Suprapubic skin (tissue), 4 donors: Measurements from ENCODE around the gene SEPTIN7. TPM values are rescaled to one million over a fixed set of nuclear protein-coding genes. Genes with fewer than 3 reads are reported as not detected.

Source experiments
- DNase-seq, 2 donors: peaks; one replicate each; pipeline ENCODE4 v3.0.0-alpha.2; 2019; ENCODE audit warnings: low spot score in 2 of 2
- H3K27ac ChIP-seq: fragments of 200-600 bp; sonication (generic); one replicate; pipeline ENCODE4 v1.5.1; 2019
- H3K27me3 ChIP-seq: fragments of 200-600 bp; sonication (generic); one replicate; pipeline ENCODE4 v1.5.1; 2019
- H3K36me3 ChIP-seq: fragments of 200-600 bp; sonication (generic); one replicate; pipeline ENCODE4 v1.5.1; 2019
- H3K4me1 ChIP-seq: fragments of 200-600 bp; sonication (generic); one replicate; pipeline ENCODE4 v1.5.1; 2019
- H3K4me3 ChIP-seq: fragments of 200-600 bp; sonication (generic); one replicate; pipeline ENCODE4 v1.5.1; 2019; ENCODE audit warnings: mild to moderate bottlenecking
- H3K9me3 ChIP-seq: fragments of 200-600 bp; sonication (generic); one replicate; pipeline ENCODE4 v1.5.1; 2019
- EP300 ChIP-seq: sonication (generic); formaldehyde crosslinking; IDR thresholded peaks from one replicate; pipeline ENCODE4 v1.6.1; 2017; ENCODE audit warnings: antibody characterized with exemption
- POLR2A ChIP-seq, 2 donors: fragments of 450-650 bp; IDR thresholded peaks; one replicate each; pipeline ENCODE4 v1.6.1; 2017; ENCODE audit warnings: antibody characterized with exemption in 2 of 2, mild to moderate bottlenecking in 2 of 2, moderate library complexity in 2 of 2
- POLR2AphosphoS5 ChIP-seq, 3 donors: sonication (generic); formaldehyde crosslinking; IDR thresholded peaks; one replicate each; pipeline ENCODE4 v1.6.1; 2017; ENCODE audit warnings: antibody characterized with exemption in 3 of 3
- WGBS: methylation state at CpG from one replicate; pipeline ENCODE4 v1.1.5; 2018; 5-methylcytosine and 5-hydroxymethylcytosine counted together
- total RNA-seq, 4 donors: library from RNA; depleted of rRNA; stranded (reverse); fragments of >200 nt; gene quantifications; one replicate each; pipeline ENCODE4 v1.1.0, GENCODE V29; 2016
- TF ChIP-seq, protein P1 (sequence below), 2 donors: fragments of 200-600 bp in 1 of 2; fragments of 450-650 bp in 1 of 2; sonication (generic) in 1 of 2; IDR thresholded peaks; one replicate each; pipeline ENCODE4 v1.5.1; 2016 to 2019; ENCODE audit warnings: antibody characterized with exemption in 2 of 2, mild to moderate bottlenecking in 1 of 2, moderate library complexity in 1 of 2

The SEPTIN7 gene
- total RNA-seq, 4 donors from 2014 or later: 110 to 140 (median 127) TPM

DNA sequence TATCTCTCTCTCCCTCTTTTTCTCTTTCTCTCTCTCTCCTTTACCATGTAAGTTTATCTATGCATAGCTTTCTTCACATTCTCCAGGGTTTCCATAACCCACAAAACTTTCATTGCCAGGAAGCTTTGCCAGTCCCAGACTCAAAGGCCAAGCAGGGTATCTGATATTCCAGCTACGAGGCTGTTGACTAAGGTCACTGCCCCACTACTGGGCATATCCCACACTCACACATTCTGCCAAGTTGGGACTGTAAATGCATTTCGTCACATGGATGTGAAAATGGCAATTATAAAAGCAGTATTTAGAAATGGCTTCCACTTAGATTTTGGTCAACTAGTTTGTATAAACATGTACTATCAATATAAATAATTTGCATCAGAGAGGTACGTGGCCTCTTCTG, 43.3 kb upstream of the SEPTIN7 start:
- WGBS: 83% methylated on average over 3 of the region's 3 CpGs
- H3K27me3 ChIP-seq: no peaks in the 10 kb centered on the region
- no peak for DNase-seq
- H3K4me3 ChIP-seq: no peak overlapping the region
- H3K27ac ChIP-seq: no peak overlapping the region
- H3K36me3 ChIP-seq: no peaks in the 10 kb centered on the region
- peaks cover 5% of the 10 kb centered on the region for H3K4me1 ChIP-seq
- H3K9me3 ChIP-seq: no peaks in the 10 kb centered on the region
- TF ChIP-seq POLR2AphosphoS5 (IDR thresholded peaks at IDR 0.05) (no peak), POLR2A (IDR thresholded peaks at IDR 0.05) (no peak), EP300 (no peak)
- TF ChIP-seq, protein P1, sequence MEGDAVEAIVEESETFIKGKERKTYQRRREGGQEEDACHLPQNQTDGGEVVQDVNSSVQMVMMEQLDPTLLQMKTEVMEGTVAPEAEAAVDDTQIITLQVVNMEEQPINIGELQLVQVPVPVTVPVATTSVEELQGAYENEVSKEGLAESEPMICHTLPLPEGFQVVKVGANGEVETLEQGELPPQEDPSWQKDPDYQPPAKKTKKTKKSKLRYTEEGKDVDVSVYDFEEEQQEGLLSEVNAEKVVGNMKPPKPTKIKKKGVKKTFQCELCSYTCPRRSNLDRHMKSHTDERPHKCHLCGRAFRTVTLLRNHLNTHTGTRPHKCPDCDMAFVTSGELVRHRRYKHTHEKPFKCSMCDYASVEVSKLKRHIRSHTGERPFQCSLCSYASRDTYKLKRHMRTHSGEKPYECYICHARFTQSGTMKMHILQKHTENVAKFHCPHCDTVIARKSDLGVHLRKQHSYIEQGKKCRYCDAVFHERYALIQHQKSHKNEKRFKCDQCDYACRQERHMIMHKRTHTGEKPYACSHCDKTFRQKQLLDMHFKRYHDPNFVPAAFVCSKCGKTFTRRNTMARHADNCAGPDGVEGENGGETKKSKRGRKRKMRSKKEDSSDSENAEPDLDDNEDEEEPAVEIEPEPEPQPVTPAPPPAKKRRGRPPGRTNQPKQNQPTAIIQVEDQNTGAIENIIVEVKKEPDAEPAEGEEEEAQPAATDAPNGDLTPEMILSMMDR (IDR thresholded peaks at IDR 0.05): no peak

DNA sequence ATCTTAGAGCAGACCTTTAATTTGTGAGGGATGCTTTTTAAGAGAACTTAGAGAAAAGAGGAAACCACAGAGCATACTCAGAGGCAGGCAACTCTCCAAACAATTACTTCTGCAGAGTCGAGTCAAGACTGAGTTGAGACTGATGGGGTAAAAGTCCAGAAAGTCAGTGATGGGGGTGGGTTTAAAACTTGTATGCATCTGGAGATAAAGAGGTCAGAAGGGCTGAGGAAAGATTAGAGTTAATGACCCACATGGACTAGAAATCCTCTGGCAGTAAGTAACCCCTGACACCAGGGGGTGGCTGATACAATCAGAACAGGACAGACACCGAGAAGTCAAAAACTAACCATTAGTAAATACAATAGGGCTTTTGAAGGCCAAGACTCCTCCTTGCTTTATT, 42.4 kb upstream of the SEPTIN7 start:
- H3K4me1 ChIP-seq: peaks cover 8% of the 10 kb centered on the region
- no peaks in the 10 kb centered on the region for H3K36me3 ChIP-seq
- H3K27ac ChIP-seq: no peak overlapping the region
- no peaks in the 10 kb centered on the region for H3K9me3 ChIP-seq
- TF ChIP-seq, protein P1 (IDR thresholded peaks at IDR 0.05): no peak
- no peak for TF ChIP-seq POLR2A (IDR thresholded peaks at IDR 0.05)
- no peak for TF ChIP-seq POLR2AphosphoS5 (IDR thresholded peaks at IDR 0.05)
- TF ChIP-seq EP300: no peak
- no peaks in the 10 kb centered on the region for H3K27me3 ChIP-seq
- WGBS: 68% methylated on average over 2 of the region's 2 CpGs
- no peak for DNase-seq
- no peak overlapping the region for H3K4me3 ChIP-seq

DNA sequence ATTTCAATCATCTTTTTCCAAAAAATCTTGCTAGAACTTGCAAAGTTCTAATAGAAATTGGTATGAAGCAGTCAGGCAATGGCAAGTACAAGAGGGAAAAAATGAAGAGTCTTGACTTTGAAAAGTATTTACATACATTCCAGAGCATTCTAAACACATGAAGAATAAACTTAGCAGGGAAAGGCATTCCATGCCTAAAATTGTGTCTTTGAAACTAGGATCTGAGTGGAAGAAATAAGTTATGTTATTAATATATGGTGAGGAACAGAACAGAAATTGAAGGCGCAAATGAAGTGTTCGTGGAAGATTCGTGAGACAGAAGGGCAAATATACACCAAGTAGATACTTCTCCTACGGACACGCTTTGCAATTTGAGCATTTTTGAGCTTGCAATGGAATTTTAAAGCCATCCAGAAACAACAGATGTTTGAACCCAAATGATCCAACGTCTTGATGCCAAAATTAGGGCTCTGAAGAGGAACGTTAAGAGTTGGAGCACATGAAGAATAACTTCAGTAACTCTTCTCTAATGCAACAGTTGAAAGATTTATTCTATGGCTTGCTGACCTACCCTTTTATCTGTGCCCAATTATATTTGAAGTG, 40.6 kb upstream of the SEPTIN7 start:
- whole genome bisulfite sequencing: 41% methylated on average over 7 of the region's 7 CpGs
- Histone ChIP-seq H3K9me3 (no peaks in the 10 kb centered on the region), H3K27ac (no peak overlapping the region), H3K4me1 (peaks cover 8% of the 10 kb centered on the region), H3K36me3 (no peaks in the 10 kb centered on the region), H3K27me3 (no peaks in the 10 kb centered on the region), H3K4me3 (no peak overlapping the region)
- DNase-seq: no peak
- TF ChIP-seq POLR2AphosphoS5 (IDR thresholded peaks at IDR 0.05): no peak
- TF ChIP-seq EP300: no peak
- no peak for TF ChIP-seq POLR2A (IDR thresholded peaks at IDR 0.05)
- TF ChIP-seq, protein P1 (IDR thresholded peaks at IDR 0.05): no peak

DNA sequence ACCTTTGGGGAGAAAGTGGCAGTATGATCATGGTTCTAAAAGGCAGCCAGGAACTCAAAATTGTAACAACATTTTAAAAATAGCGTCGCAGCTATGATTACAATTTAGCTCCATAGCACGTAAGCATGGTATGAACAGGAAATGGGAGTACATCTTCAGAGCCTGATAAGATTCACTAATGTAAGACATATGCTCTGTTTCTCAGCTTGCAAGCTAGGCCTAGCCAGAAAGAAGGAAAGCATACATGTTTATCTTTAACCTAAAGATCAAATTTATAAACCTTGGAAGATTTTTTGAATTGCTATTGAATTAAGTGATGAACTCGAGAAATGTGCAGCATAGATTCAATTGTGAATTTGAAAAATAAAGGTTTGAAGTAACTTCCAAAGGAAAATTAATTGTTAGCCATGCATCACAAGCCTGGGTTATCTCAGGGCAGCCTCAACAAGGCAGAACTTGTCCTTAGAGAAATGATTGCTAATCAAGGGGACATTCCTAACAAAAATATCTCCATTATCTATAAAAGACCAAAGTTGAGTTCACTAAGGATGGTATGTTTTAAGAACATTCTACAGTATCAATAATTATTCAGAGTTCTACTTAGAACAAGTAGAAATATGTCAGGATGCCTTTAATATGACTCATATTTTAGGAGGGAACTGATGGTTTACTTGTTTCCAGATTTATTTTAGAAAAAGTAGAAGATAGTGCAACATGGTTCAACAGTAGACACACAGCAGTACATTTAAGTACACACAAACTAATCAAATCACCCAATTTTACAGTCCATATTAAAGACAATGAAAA, 38.8 kb upstream of the SEPTIN7 start:
- no peak for DNase-seq
- H3K9me3 ChIP-seq: no peaks in the 10 kb centered on the region
- 45% methylated on average over 4 of the region's 4 CpGs for WGBS
- H3K27ac ChIP-seq: no peak overlapping the region
- no peak overlapping the region for H3K4me3 ChIP-seq
- H3K36me3 ChIP-seq: no peaks in the 10 kb centered on the region
- H3K4me1 ChIP-seq: peaks cover 8% of the 10 kb centered on the region
- TF ChIP-seq EP300 (no peak), POLR2A (IDR thresholded peaks at IDR 0.05) (no peak), POLR2AphosphoS5 (IDR thresholded peaks at IDR 0.05) (no peak)
- TF ChIP-seq, protein P1 (IDR thresholded peaks at IDR 0.05): no peak
- H3K27me3 ChIP-seq: no peaks in the 10 kb centered on the region

DNA sequence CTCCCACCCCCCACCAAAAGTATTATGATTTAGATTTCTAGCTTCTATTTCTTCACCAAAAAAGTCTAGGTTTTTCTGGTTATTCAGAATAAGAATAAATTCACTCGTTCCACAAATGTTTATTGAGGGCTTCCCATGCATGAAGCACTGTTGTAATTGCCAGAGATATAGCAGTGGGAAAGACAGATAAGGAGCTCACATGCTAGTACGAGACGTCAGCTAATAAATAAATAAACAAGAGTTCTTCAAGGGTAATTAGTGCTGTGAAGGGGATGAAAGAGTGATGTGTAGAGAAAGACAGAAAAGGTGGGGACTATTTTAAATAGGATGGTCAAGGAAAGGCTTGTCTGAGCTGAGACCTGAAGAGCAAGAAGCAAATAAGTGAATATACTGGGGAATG, 38.1 kb upstream of the SEPTIN7 start:
- Histone ChIP-seq H3K9me3 (no peaks in the 10 kb centered on the region), H3K27ac (no peak overlapping the region), H3K27me3 (no peaks in the 10 kb centered on the region), H3K36me3 (no peaks in the 10 kb centered on the region), H3K4me1 (peaks cover 8% of the 10 kb centered on the region), H3K4me3 (no peak overlapping the region)
- TF ChIP-seq, protein P1 (IDR thresholded peaks at IDR 0.05): no peak
- TF ChIP-seq POLR2A (IDR thresholded peaks at IDR 0.05): no peak
- TF ChIP-seq POLR2AphosphoS5 (IDR thresholded peaks at IDR 0.05): no peak
- TF ChIP-seq EP300: no peak
- WGBS: 55% methylated on average over 3 of the region's 3 CpGs
- DNase-seq: no peak
